Stimulated activated CD8-positive, alpha-beta memory T cell treated with anti-CD3 and anti-CD28 coated beads, Interleukin-4, amount 100 ng/mL, for 24 hours (primary cell): ENCODE measurements around the gene CCDC144A.
"Not testable (repeated sequence)": the region's sequence is repeated elsewhere in the genome, so short reads cannot be mapped to it uniquely, and the experiment has no call there.

ENCODE experiments used
- DNase-seq: peaks from one replicate; pipeline ENCODE4 v3.0.0-alpha.2; 2020; ENCODE audit warnings: low read depth

Gene CCDC144A

GRCh38 chr17:16818340-16818739 lies 128.3 kb downstream of the CCDC144A start:
- DNase-seq = no peak

DNA sequence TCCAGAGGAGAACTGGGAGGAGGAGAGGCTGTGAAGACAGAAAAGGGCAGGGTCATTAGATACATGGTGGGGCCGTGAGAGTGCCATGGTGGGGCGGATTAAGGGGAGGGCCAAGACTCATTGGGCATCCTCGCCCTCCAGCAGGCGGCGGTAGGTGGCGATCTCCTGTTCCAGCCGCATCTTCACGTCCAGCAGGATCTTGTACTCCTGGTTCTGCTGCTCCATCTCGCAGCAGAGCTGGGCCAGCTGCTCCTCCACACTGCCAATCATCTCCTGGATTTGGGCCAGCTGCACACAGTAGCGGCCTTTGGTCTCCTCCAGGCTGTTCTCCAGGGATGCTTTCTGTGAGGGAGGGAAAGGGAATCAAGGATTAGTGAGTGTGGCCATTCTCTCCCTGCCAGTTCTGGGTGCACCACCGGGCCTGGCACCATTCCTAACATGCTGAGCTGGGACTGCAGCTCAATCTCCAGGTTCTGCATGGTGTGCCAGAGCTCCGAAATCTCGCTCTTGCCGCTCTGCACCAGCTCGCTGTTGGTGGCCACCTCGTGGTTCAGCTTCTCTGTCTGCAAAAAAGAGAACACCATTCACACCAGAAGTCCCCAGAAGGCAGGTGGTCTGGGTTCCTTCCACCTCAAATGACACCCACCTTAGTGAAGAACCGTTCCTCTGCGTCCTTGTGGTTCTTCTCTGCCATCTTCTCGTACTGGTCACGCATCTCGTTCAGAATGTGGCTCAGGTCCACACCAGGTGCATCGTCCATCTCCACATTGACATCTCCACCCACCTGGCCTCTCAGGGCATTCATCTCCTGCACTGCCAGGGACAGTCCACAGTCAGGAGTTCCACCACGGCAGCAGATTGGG lies 129.0 kb downstream of the CCDC144A start:
- DNase-seq = no peak

- no peak for DNase-seq
These were observed 130.3 kb downstream of the CCDC144A start for GRCh38 chr17:16820161-16820877.

GRCh38 chr17:16820979-16821543 lies 131.0 kb downstream of the CCDC144A start:
- no peak for DNase-seq

DNA sequence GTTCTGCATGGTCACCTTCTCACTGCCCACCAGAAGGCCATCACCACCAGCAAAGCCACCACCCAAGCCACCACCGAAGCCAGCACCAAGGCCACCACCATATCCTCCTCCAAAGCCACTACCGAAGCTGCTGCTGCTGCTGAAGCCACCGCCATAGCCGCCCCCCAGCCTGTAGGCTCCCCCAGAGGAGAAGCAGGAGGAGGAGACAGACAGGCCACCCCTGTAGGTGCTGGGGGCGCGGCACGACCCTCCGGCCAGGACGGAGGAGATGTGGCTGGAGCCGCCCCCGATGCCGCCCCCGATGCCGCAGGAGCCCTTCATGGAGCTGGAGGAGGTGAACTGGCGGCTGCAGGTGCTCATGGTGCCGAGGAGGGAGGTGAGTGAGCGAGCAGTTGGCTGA lies 132.1 kb downstream of the CCDC144A start:
- DNase-seq = not testable (repeated sequence)

- DNase-seq = not testable (repeated sequence)
These were observed 133.8 kb downstream of the CCDC144A start for GRCh38 chr17:16823768-16824406.
